Measurements from ENCODE around the gene OGN. TPM values are rescaled to one million over a fixed set of nuclear protein-coding genes. Genes with fewer than 3 reads are reported as not detected.

OGN gene
- total RNA-seq, 1 experiment from 2014 or later = not detected

DNA sequence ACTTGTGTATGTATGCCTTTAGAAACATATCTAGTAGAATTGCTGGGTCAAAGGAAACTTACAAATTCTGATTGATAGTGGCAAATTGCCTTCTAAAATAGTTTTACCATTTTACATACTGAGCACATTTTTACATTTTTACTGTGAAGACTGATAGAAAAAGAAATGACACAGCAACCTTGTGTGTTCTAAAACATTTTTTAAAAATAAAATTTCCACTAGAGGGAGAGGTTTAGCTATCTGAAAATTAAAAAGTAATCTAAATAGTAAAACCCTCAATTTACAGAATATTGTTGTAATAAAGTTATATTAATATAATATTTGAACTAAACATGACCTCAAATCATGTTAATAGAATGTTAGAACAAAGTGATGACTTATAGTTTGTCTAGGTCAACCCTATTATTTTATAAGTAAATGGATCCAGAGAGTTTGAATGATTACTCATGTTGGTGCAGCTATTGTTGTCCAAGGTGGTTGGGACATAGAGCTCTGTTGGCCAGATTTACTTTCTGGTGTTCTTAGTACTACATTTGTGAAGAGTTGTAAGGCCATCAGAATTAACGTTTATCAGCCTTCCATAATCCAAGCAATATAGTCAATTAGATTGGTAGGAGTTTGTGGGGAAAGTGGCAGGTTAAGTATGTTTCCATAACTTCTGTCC is 61.4 kb downstream of the OGN start:
- Histone ChIP-seq H3K4me1 (ENCODE audit: insufficient read depth, low read length) (no peaks in the 10 kb centered on the region), H3K27me3 (ENCODE audit: low read length) (no peaks in the 10 kb centered on the region), H3K4me3 (ENCODE audit: low read length) (no peak overlapping the region), H3K79me2 (ENCODE audit: low read length) (no peaks in the 10 kb centered on the region), H3K9ac (ENCODE audit: low read length) (no peak overlapping the region), H3F3A (ENCODE audit: low read length, unreplicated experiment) (no peaks in the 10 kb centered on the region), H4K20me1 (ENCODE audit: low read length) (no peaks in the 10 kb centered on the region), H3K4me2 (ENCODE audit: low read length) (no peak overlapping the region), H3K27ac (ENCODE audit: low read length) (no peak overlapping the region), H3K9me3 (ENCODE audit: low read length) (no peaks in the 10 kb centered on the region), H3K36me3 (ENCODE audit: low read depth, low read length) (peaks cover 19% of the 10 kb centered on the region), H3K9me2 (replicated peaks; ENCODE audit: low read length) (no peaks in the 10 kb centered on the region), H2AFZ (ENCODE audit: low read length) (no peak overlapping the region)
- ChIA-PET POLR2A (ENCODE audit: unreplicated experiment) (no interaction called here), CTCF (interaction anchor here (0.6 to 1.6 kb wide), 4 partner anchors 9 to 282 kb away, joined by 3 to 8 read pairs (median 6); no protein-coding TSS in a partner anchor)
- ATAC-seq = peak; percentile 61
- intact Hi-C loops (cut with micrococcal nuclease) = loop anchor here (1.0 to 5.0 kb wide), 2 partner anchors 97 to 289 kb away; no protein-coding TSS in a partner anchor
- DNase-seq = peak; percentile 19
- TF ChIP-seq, protein P1, sequence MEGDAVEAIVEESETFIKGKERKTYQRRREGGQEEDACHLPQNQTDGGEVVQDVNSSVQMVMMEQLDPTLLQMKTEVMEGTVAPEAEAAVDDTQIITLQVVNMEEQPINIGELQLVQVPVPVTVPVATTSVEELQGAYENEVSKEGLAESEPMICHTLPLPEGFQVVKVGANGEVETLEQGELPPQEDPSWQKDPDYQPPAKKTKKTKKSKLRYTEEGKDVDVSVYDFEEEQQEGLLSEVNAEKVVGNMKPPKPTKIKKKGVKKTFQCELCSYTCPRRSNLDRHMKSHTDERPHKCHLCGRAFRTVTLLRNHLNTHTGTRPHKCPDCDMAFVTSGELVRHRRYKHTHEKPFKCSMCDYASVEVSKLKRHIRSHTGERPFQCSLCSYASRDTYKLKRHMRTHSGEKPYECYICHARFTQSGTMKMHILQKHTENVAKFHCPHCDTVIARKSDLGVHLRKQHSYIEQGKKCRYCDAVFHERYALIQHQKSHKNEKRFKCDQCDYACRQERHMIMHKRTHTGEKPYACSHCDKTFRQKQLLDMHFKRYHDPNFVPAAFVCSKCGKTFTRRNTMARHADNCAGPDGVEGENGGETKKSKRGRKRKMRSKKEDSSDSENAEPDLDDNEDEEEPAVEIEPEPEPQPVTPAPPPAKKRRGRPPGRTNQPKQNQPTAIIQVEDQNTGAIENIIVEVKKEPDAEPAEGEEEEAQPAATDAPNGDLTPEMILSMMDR (conservative IDR thresholded peaks at IDR 0.05; ENCODE audit: low read depth, low read length) = no peak; the same call in 1 of the 2 replicates
- TF ChIP-seq EZH2phosphoT487 (IDR thresholded peaks at IDR 0.05; ENCODE audit: borderline replicate concordance, low read length) (no peak), EZH2 (IDR thresholded peaks at IDR 0.05; ENCODE audit: low read length, unreplicated experiment) (no peak)
- BruUV-seq (replicated peaks) = no TSS peak

DNA sequence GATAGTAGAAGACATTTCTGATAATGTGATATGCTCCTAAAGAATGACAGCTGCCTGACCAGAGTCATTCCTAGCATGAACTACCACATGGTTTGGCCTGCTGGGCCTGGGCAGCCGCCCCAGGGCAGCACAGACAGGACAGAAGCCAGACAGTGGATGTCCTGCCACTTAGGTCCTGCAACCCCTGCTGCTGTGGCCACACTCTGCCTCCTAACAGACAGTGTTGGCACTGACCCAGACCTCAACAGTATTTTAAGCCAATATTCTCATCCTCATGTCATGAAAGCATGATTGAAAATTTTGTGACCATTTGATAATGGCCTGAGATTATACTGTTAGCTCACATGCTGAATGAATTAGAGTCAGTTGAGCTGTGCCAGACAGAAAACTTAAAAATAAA is 62.8 kb downstream of the OGN start:
- Histone ChIP-seq H3K9ac (ENCODE audit: low read length) (no peak overlapping the region), H2AFZ (ENCODE audit: low read length) (no peak overlapping the region), H3K9me3 (ENCODE audit: low read length) (no peaks in the 10 kb centered on the region), H3K36me3 (ENCODE audit: low read depth, low read length) (peaks cover 19% of the 10 kb centered on the region), H3K27me3 (ENCODE audit: low read length) (no peaks in the 10 kb centered on the region), H4K20me1 (ENCODE audit: low read length) (no peaks in the 10 kb centered on the region), H3K4me3 (ENCODE audit: low read length) (no peak overlapping the region), H3F3A (ENCODE audit: low read length, unreplicated experiment) (no peaks in the 10 kb centered on the region), H3K27ac (ENCODE audit: low read length) (no peak overlapping the region), H3K4me1 (ENCODE audit: insufficient read depth, low read length) (no peaks in the 10 kb centered on the region), H3K4me2 (ENCODE audit: low read length) (no peak overlapping the region), H3K9me2 (replicated peaks; ENCODE audit: low read length) (no peaks in the 10 kb centered on the region), H3K79me2 (ENCODE audit: low read length) (no peaks in the 10 kb centered on the region)
- ATAC-seq (no peak), DNase-seq (no peak)
- TF ChIP-seq EZH2phosphoT487 (IDR thresholded peaks at IDR 0.05; ENCODE audit: borderline replicate concordance, low read length) (no peak), EZH2 (IDR thresholded peaks at IDR 0.05; ENCODE audit: low read length, unreplicated experiment) (no peak)
- TF ChIP-seq, protein P1 (conservative IDR thresholded peaks at IDR 0.05; ENCODE audit: low read depth, low read length) = no peak
- no TSS peak for BruUV-seq (replicated peaks)
- CTCF ChIA-PET = no interaction called here
- intact Hi-C loops (cut with micrococcal nuclease) = loop anchor here (5.0 kb wide), 1 partner anchor 291 kb away; no protein-coding TSS in a partner anchor
- POLR2A ChIA-PET (ENCODE audit: unreplicated experiment) = no interaction called here

DNA sequence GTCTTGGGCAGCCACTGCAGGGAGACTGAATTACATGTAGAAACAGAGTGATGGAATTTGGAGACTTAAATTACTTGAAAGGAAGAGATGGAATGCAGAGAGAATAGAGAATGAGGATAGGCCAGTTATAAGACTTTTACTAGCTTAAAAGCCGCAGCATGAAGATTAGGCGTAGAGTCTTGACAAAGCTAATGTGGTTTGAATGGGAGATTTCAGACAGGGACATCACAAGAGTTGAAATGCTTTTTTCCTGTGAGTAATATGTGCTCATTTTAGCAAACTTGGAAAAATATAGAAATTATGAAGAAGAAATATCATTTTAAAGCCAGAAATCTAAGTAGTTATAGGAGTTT is 71.1 kb downstream of the OGN start:
- intact Hi-C loops (cut with micrococcal nuclease) = no loop called here
- no peak for TF ChIP-seq EZH2 (IDR thresholded peaks at IDR 0.05; ENCODE audit: low read length, unreplicated experiment)
- TF ChIP-seq, protein P1 (conservative IDR thresholded peaks at IDR 0.05; ENCODE audit: low read depth, low read length) = no peak
- no peak for TF ChIP-seq EZH2phosphoT487 (IDR thresholded peaks at IDR 0.05; ENCODE audit: borderline replicate concordance, low read length)
- Histone ChIP-seq H3K9me2 (replicated peaks; ENCODE audit: low read length) (no peaks in the 10 kb centered on the region), H3K36me3 (ENCODE audit: low read depth, low read length) (peaks cover 2% of the 10 kb centered on the region; the same call in 1 of the 2 replicates), H4K20me1 (ENCODE audit: low read length) (no peaks in the 10 kb centered on the region), H3K9ac (ENCODE audit: low read length) (no peak overlapping the region), H3F3A (ENCODE audit: low read length, unreplicated experiment) (no peaks in the 10 kb centered on the region), H3K4me1 (ENCODE audit: insufficient read depth, low read length) (no peaks in the 10 kb centered on the region), H3K27me3 (ENCODE audit: low read length) (no peaks in the 10 kb centered on the region), H3K4me3 (ENCODE audit: low read length) (no peak overlapping the region), H3K9me3 (ENCODE audit: low read length) (no peaks in the 10 kb centered on the region), H2AFZ (ENCODE audit: low read length) (no peak overlapping the region), H3K4me2 (ENCODE audit: low read length) (no peak overlapping the region), H3K27ac (ENCODE audit: low read length) (no peak overlapping the region), H3K79me2 (ENCODE audit: low read length) (peaks cover 7% of the 10 kb centered on the region; the same call in 1 of the 2 replicates)
- POLR2A ChIA-PET (ENCODE audit: unreplicated experiment) = no interaction called here
- DNase-seq (no peak), ATAC-seq (no peak)
- CTCF ChIA-PET = interaction anchor here (0.6 kb wide), 1 partner anchor 10 kb away, joined by 3 read pairs; no protein-coding TSS in a partner anchor
- no TSS peak for BruUV-seq (replicated peaks)

Measured in PC-3 (cell line).